ENCODE measurements around the gene POGK. TPM values are rescaled to one million over a fixed set of nuclear protein-coding genes. Genes with fewer than 3 reads are reported as not detected.

Gene POGK
- total and polyA plus RNA-seq, 9 of the 15 experiments (the other 6 are each of a cell fraction or from before 2014, with no cell fraction given) = 6.1 to 44.5 (median 24.3) TPM

DNA sequence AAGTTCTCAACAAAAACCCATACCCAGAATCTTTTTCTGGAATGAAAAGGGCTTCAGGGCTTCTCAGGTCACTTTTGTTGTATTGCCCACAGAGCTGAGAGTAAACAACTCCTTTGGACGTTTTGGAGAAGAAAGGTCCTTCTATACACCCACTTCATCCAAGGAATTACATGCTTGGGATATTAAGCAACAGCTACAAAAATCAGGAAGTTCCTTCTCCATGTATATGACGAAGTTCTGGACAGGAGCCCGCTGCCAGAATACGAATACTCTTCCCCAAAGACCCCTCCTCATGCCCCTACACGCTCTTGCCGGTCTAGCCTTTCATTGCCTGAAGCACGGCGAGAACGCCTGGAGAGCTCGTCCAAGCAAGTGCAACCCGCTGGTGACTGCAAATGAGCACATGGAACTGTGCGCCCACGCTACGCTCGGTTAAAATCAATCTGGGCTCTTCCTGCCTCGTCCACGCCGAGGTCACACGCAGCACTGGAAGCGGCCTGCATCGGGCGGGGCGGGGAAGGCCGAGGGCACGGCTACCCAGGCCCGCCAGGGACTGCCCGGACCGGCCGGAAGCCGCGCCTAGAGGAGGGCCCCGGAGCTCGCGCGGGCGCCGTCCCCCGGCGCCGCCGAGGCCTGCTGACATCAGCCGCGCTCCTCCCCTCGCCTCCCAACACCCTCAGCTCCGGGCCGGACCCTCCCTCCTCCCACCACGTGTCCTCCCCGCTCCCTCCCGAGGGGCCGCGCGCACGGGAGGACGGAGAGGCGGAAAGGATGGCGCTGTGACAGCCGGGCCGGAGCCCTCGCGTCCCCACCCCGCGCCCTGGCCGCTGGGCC, at the start of gene POGK (continued):
- TF ChIP-seq ARID2 (IDR thresholded peaks at IDR 0.05) (no peak), NBN (IDR thresholded peaks at IDR 0.05; ENCODE audit: low read depth) (no peak), LEF1 (IDR thresholded peaks at IDR 0.05) (no peak), ZNF444 (CRISPR knock-in tag; IDR thresholded peaks at IDR 0.05) (no peak), RBM39 (optimal IDR thresholded peaks at IDR 0.05; ENCODE audit: low read depth, low read length) (no peak), ZSCAN29 (IDR thresholded peaks at IDR 0.05) (no peak)
- TF ChIP-seq, protein P1, sequence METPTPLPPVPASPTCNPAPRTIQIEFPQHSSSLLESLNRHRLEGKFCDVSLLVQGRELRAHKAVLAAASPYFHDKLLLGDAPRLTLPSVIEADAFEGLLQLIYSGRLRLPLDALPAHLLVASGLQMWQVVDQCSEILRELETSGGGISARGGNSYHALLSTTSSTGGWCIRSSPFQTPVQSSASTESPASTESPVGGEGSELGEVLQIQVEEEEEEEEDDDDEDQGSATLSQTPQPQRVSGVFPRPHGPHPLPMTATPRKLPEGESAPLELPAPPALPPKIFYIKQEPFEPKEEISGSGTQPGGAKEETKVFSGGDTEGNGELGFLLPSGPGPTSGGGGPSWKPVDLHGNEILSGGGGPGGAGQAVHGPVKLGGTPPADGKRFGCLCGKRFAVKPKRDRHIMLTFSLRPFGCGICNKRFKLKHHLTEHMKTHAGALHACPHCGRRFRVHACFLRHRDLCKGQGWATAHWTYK (CRISPR knock-in tag; IDR thresholded peaks at IDR 0.05) = peak; percentile 7; the same call in 1 of the 2 replicates
- TF ChIP-seq, protein P2, sequence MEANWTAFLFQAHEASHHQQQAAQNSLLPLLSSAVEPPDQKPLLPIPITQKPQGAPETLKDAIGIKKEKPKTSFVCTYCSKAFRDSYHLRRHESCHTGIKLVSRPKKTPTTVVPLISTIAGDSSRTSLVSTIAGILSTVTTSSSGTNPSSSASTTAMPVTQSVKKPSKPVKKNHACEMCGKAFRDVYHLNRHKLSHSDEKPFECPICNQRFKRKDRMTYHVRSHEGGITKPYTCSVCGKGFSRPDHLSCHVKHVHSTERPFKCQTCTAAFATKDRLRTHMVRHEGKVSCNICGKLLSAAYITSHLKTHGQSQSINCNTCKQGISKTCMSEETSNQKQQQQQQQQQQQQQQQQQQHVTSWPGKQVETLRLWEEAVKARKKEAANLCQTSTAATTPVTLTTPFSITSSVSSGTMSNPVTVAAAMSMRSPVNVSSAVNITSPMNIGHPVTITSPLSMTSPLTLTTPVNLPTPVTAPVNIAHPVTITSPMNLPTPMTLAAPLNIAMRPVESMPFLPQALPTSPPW (CRISPR knock-in tag; IDR thresholded peaks at IDR 0.05) = peak; percentile 89; the same call in 1 of the 2 replicates
